Testis (tissue), 3 donors: ENCODE data around the gene KANK2. TPM values are rescaled to one million over a fixed set of nuclear protein-coding genes. Genes with fewer than 3 reads are reported as not detected.

Experiments
- DNase-seq: peaks from one replicate; pipeline ENCODE4 v3.0.0-alpha.2; 2019
- H3K27ac ChIP-seq, 2 donors: fragments of 200-600 bp; sonication (generic); one replicate each; pipeline ENCODE4 v1.5.1; 2019
- H3K27me3 ChIP-seq: fragments of 200-600 bp; sonication (generic); one replicate; pipeline ENCODE4 v1.5.1; 2019
- H3K36me3 ChIP-seq: fragments of 200-600 bp; sonication (generic); one replicate; pipeline ENCODE4 v1.5.1; 2017; ENCODE audit warnings: low read depth; ENCODE audit errors: missing control alignments
- H3K4me1 ChIP-seq: fragments of 200-600 bp; sonication (generic); one replicate; pipeline ENCODE4 v1.5.1; 2019
- H3K4me3 ChIP-seq, 2 donors: fragments of 200-600 bp; sonication (generic); one replicate each; pipeline ENCODE4 v1.5.1; 2017 to 2019
- H3K9me3 ChIP-seq: fragments of 200-600 bp; sonication (generic); one replicate; pipeline ENCODE4 v1.5.1; 2017
- CTCF ChIP-seq, 3 experiments: fragments of 450-650 bp in 2 of 3; fragments of 200-600 bp in 1 of 3; sonication (generic) in 1 of 3; IDR thresholded peaks; one replicate each; pipeline ENCODE4 v1.5.1; 2016 to 2019; ENCODE audit warnings: antibody characterized with exemption in 3 of 3, mild to moderate bottlenecking in 2 of 3, moderate library complexity in 1 of 3
- POLR2A ChIP-seq: fragments of 450-650 bp; IDR thresholded peaks from one replicate; pipeline ENCODE4 v1.6.1; 2017; ENCODE audit warnings: antibody characterized with exemption, mild to moderate bottlenecking, moderate library complexity
- WGBS, 2 donors: methylation state at CpG; one replicate each; pipeline ENCODE4 v1.1.5; 2018; 5-methylcytosine and 5-hydroxymethylcytosine counted together
- intact Hi-C: fragments of 100-400 bp; cut with DNase I; formaldehyde crosslinking; loops from one replicate; pipeline ENCODE4 v1.15.1; 2023; ENCODE audit warnings: low total_unique reads
- polyA plus RNA-seq: library from polyadenylated mRNA; stranded (reverse); fragments of 350-450 nt; fragmentation: Illumina TruSeq; extraction: RNeasy Lipid Tissue Mini Kit (QIAGEN cat#74804); gene quantifications from one replicate; pipeline ENCODE4 v1.2.3, GENCODE V29; 2014; ENCODE audit warnings: low read depth, low replicate concordance; ENCODE audit not compliant: insufficient read depth
- total RNA-seq, 2 donors: library from RNA; depleted of rRNA; stranded (reverse); fragments of >200 nt; gene quantifications; one replicate each; pipeline ENCODE4 v1.2.3, GENCODE V29; 2016

Gene KANK2
- total and polyA plus RNA-seq, 3 donors from 2014 or later: 77.7 to 161 (median 98.9) TPM

GRCh38 chr19:11234486-11235075 is 37.2 kb upstream of the KANK2 start:
- DNase-seq: no peak
- Histone ChIP-seq H3K36me3 (no peaks in the 10 kb centered on the region), H3K4me3 (no peak overlapping the region), H3K27ac (no peak overlapping the region), H3K27me3 (no peaks in the 10 kb centered on the region), H3K9me3 (no peaks in the 10 kb centered on the region), H3K4me1 (no peaks in the 10 kb centered on the region)
- no peak for TF ChIP-seq CTCF (IDR thresholded peaks at IDR 0.05)
- TF ChIP-seq POLR2A: no peak
- intact Hi-C loops: no loop called here
- WGBS, 2 donors: 71 to 82% methylated on average over 5 of the region's 5 CpGs

DNA sequence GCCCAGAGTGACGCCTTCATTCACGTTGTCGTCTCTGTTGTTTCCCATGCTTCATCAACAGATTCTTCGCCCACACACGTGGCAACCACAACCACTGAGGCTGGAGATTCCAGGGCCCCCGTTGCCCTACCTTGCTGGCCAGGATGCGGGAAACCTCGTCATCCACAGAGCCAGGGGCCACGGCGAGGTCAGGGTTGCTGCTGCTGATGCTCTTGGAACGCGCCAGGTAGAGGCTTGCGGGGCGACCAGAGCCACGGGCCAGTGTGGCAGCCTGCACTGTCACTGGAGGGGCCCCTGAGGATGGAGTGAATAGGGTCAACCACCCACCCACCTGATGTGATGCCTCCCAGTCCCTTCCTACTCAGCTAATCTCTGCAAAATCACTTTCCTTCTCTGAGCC is 35.7 kb upstream of the KANK2 start:
- no peak for DNase-seq
- H3K4me1 ChIP-seq: no peaks in the 10 kb centered on the region
- no peaks in the 10 kb centered on the region for H3K36me3 ChIP-seq
- intact Hi-C loops: no loop called here
- H3K9me3 ChIP-seq: no peaks in the 10 kb centered on the region
- H3K27ac ChIP-seq: no peak overlapping the region
- 88 to 92% methylated on average over 9 to 15 of the region's 15 CpGs for WGBS, 2 donors
- TF ChIP-seq POLR2A (no peak), CTCF (IDR thresholded peaks at IDR 0.05) (no peak)
- H3K27me3 ChIP-seq: no peaks in the 10 kb centered on the region
- no peak overlapping the region for H3K4me3 ChIP-seq

GRCh38 chr19:11232555-11232954 is 35.2 kb upstream of the KANK2 start:
- DNase-seq: no peak
- no peak overlapping the region for H3K27ac ChIP-seq
- H3K4me3 ChIP-seq: no peak overlapping the region
- 85 to 95% methylated on average over 4 of the region's 4 CpGs for WGBS, 2 donors
- H3K4me1 ChIP-seq: no peaks in the 10 kb centered on the region
- no peaks in the 10 kb centered on the region for H3K27me3 ChIP-seq
- no peaks in the 10 kb centered on the region for H3K9me3 ChIP-seq
- no peaks in the 10 kb centered on the region for H3K36me3 ChIP-seq
- intact Hi-C loops: no loop called here
- TF ChIP-seq POLR2A: no peak
- no peak for TF ChIP-seq CTCF (IDR thresholded peaks at IDR 0.05)

GRCh38 chr19:11230621-11231386 is 33.5 kb upstream of the KANK2 start:
- no peaks in the 10 kb centered on the region for H3K36me3 ChIP-seq
- WGBS, 2 donors: 80 to 84% methylated on average over 7 of the region's 7 CpGs
- no peak for DNase-seq
- no peak overlapping the region for H3K27ac ChIP-seq
- H3K4me3 ChIP-seq: no peak overlapping the region
- intact Hi-C loops: no loop called here
- H3K4me1 ChIP-seq: no peaks in the 10 kb centered on the region
- H3K9me3 ChIP-seq: no peaks in the 10 kb centered on the region
- TF ChIP-seq CTCF (IDR thresholded peaks at IDR 0.05): no peak
- no peak for TF ChIP-seq POLR2A
- H3K27me3 ChIP-seq: no peaks in the 10 kb centered on the region
